Nephron progenitor cell (in vitro differentiated cells): ENCODE measurements around the gene DSTN.
A peak's percentile ranks its signal among the peaks of the same experiment; 100 is the strongest.

Source experiments
- DNase-seq: peaks from one replicate; pipeline ENCODE4 v3.0.0; 2021
- H3K27ac Mint-ChIP-seq: 2 replicates; pipeline ENCODE4 v1.8.0; 2021; ENCODE audit warnings: mild to moderate bottlenecking, moderate library complexity, mixed read lengths
- H3K27me3 Mint-ChIP-seq: 2 replicates; pipeline ENCODE4 v1.8.0; 2021; ENCODE audit warnings: mild to moderate bottlenecking, low read depth, mixed read lengths; ENCODE audit not compliant: poor library complexity
- H3K36me3 Mint-ChIP-seq: 2 replicates; pipeline ENCODE4 v1.8.0; 2021; ENCODE audit warnings: low read depth, mixed read lengths
- H3K4me1 Mint-ChIP-seq: 2 replicates; pipeline ENCODE4 v1.8.0; 2021; ENCODE audit warnings: mixed read lengths
- H3K4me3 Mint-ChIP-seq: 2 replicates; pipeline ENCODE4 v1.8.0; 2021; ENCODE audit warnings: mild to moderate bottlenecking, moderate library complexity, mixed read lengths
- H3K9me3 Mint-ChIP-seq: 2 replicates; pipeline ENCODE4 v1.8.0; 2021; ENCODE audit warnings: mild to moderate bottlenecking, moderate library complexity, mixed read lengths
- TF ChIP-seq, protein P1 (sequence below): fragments of 200-600 bp; sonication (generic); IDR thresholded peaks from 2 replicates; pipeline ENCODE4 v1.5.0; 2021; ENCODE audit warnings: antibody characterized with exemption

The DSTN gene

DNA sequence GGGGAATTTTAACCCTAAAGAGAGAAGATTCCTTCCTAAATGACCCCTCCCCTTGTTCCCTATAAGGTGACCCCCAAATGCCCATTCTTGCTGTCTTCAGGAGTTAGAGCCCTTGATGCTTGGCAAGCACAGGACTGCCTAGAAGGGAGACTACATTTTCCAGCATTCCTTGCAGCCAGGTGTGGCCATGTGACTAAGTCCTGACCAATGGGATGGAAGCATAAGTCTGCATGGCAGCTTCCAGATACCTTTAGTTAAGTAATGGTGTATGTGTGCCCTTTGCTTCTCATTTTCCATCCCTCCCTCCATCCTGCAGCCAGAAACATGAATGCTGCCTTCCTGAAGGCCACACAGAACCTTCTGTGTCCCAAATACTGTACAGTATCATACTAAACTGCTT is 44.2 kb upstream of the DSTN start:
- Mint-ChIP-seq H3K27me3 (peaks cover 34% of the 10 kb centered on the region), H3K36me3 (no peaks in the 10 kb centered on the region), H3K27ac (no peak overlapping the region), H3K4me3 (no peak overlapping the region), H3K4me1 (no peaks in the 10 kb centered on the region), H3K9me3 (no peaks in the 10 kb centered on the region)
- peak; percentile 27 for DNase-seq
- TF ChIP-seq, protein P1, sequence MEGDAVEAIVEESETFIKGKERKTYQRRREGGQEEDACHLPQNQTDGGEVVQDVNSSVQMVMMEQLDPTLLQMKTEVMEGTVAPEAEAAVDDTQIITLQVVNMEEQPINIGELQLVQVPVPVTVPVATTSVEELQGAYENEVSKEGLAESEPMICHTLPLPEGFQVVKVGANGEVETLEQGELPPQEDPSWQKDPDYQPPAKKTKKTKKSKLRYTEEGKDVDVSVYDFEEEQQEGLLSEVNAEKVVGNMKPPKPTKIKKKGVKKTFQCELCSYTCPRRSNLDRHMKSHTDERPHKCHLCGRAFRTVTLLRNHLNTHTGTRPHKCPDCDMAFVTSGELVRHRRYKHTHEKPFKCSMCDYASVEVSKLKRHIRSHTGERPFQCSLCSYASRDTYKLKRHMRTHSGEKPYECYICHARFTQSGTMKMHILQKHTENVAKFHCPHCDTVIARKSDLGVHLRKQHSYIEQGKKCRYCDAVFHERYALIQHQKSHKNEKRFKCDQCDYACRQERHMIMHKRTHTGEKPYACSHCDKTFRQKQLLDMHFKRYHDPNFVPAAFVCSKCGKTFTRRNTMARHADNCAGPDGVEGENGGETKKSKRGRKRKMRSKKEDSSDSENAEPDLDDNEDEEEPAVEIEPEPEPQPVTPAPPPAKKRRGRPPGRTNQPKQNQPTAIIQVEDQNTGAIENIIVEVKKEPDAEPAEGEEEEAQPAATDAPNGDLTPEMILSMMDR: no peak

DNA sequence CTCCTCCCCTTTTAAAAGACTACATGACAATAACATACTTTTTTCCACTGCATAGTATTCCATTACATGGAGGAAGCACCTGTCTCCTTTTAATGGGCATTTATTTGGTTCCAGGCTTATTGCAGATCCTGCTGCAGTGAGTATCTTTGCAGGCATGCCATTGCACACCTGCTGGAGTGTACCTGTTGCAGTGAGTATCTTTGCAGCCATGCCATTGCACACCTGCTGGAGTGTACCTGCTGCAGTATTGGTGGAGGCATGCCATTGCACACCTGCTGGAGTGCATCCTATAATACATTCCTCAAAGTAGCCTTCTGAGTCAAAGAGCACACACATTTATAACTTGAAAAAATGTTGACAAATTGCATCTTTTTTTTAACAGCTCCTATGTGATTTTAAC is 40.3 kb upstream of the DSTN start:
- H3K27ac Mint-ChIP-seq: no peak overlapping the region
- H3K9me3 Mint-ChIP-seq: no peaks in the 10 kb centered on the region
- TF ChIP-seq, protein P1: no peak
- peaks cover 26% of the 10 kb centered on the region for H3K27me3 Mint-ChIP-seq
- H3K4me3 Mint-ChIP-seq: no peak overlapping the region
- no peak for DNase-seq
- H3K36me3 Mint-ChIP-seq: no peaks in the 10 kb centered on the region
- peaks cover 14% of the 10 kb centered on the region for H3K4me1 Mint-ChIP-seq

DNA sequence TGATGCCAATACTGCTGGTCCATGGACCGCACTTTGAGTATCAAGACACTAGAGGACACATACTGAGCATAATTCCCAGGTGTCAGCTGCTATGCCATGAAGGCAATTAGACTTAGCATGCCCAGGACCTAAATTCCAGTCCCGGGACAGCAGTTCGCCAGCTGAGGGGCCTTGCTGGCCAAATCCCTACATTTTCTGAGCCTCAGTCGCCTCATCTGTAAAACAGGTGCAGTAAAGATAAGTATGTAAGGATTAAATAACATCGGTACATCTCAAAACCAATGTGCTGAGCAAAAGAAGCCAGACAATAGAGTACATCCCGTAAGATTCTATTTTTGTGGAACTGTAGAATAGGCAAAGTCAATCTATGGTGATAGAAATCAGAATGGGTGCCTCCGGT is 39.7 kb upstream of the DSTN start:
- Mint-ChIP-seq H3K9me3 (no peaks in the 10 kb centered on the region), H3K36me3 (no peaks in the 10 kb centered on the region), H3K4me1 (peaks cover 14% of the 10 kb centered on the region), H3K27ac (no peak overlapping the region), H3K4me3 (peak overlapping the region; percentile 79), H3K27me3 (peaks cover 26% of the 10 kb centered on the region)
- DNase-seq: no peak
- TF ChIP-seq, protein P1: no peak

DNA sequence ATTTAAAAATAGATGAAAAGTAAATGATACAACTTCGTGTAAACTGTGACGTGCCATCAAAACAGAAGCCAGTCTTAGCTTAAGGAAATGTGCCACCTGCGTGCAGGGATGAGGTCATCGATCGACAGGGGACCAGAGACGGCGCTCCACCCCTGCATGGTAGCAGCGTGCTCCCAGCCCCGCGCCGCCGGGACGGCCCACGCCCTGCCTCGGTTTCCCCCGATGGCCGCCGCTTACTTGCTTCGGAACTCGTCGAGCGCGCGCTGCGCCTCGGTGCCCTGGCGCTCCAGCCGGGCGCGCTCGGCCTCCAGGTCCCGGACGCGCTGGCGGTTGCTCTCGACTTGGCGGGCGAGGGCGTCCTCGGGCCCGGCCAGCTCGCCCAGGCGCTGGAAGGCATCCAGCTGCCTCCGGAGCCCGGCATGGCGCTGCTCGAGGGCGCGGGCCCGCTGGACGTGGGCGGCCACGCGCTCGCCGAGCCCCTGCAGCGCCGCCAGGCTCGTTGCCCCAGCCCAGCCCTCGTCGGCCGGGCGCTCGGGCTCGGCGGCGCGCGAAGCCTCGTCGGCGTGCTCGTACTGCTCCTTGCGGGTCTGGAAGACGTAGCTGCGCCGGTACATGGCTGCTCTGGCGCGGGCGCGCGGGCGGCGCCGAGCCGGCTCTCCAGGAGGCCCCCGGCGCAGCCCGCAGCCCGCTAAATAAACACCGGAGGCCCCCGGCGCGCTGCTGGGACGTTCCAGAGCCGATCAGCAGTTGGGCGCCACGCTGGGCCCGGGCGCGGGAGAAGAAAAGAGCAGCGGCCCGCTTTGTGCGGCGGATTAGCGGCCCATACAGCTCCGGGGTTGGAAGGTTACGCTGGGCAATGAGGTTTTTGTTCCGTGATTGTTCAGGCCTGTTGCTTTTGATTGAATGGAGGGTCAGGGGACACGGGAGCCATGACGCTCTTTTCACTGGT is 38.9 kb upstream of the DSTN start, which contains the start of gene BFSP1:
BFSP1 (minus strand) TSS at position 664 of the 949 bp plus-strand sequence; CDS start at position 614, 50 bp downstream.
- TF ChIP-seq, protein P1: no peak
- peak within 1 kb of the TSS; percentile 69 for H3K27ac Mint-ChIP-seq
- peak; percentile 74 for DNase-seq
- H3K4me1 Mint-ChIP-seq: peaks cover 14% of the 10 kb centered on the region
- H3K4me3 Mint-ChIP-seq: peak within 1 kb of the TSS; percentile 90
- H3K9me3 Mint-ChIP-seq: no peaks in the 10 kb centered on the region
- H3K27me3 Mint-ChIP-seq: peaks cover 19% of the 10 kb centered on the region
- no peaks in the 10 kb centered on the region for H3K36me3 Mint-ChIP-seq

- Mint-ChIP-seq H3K27ac (peak overlapping the region; percentile 69), H3K4me3 (peak overlapping the region; percentile 90), H3K36me3 (no peaks in the 10 kb centered on the region), H3K4me1 (peaks cover 14% of the 10 kb centered on the region), H3K27me3 (peaks cover 16% of the 10 kb centered on the region), H3K9me3 (peaks cover under 1% of the 10 kb centered on the region)
- DNase-seq: no peak
- TF ChIP-seq, protein P1: no peak
These were observed 38.2 kb upstream of the DSTN start for GRCh38 chr20:17531665-17532025.
